T-helper 1 cell treated with Interleukin-12 subunit alpha and Interleukin-12 subunit beta and Interleukin-4 antibody, amounts not matched to agents 30 ng/mL and 1 ng/mL, for 36 hours (primary cell): ENCODE data around the gene FOXK1. TPM values are rescaled to one million over a fixed set of nuclear protein-coding genes. Genes with fewer than 3 reads are reported as not detected.

ENCODE experiments used
- intact Hi-C: fragments of 100-400 bp; cut with micrococcal nuclease; formaldehyde crosslinking; loops from one replicate; pipeline ENCODE4 v1.15.1; 2024
- total RNA-seq: library from RNA; stranded (reverse); gene quantifications from 2 replicates; pipeline ENCODE4 v1.2.3, GENCODE V29; 2022

Gene FOXK1
- total RNA-seq, 1 donor from 2014 or later, result 39.5 TPM

GRCh38 chr7:4742852-4743251 lies 60.8 kb downstream of the FOXK1 start:
- intact Hi-C loops, result no loop called here

- intact Hi-C loops, result loop anchor here (1.0 to 5.0 kb wide), 5 partner anchors 19 to 303 kb away; partner anchors contain the start of gene RBAK
Measured at GRCh38 chr7:4744391-4745264, 62.5 kb downstream of the FOXK1 start.

- intact Hi-C loops, result loop anchor here (1.0 to 5.0 kb wide), 4 partner anchors 20 to 302 kb away; partner anchors contain the start of gene RBAK
Measured at GRCh38 chr7:4745265-4745919, 63.3 kb downstream of the FOXK1 start.

- intact Hi-C loops, result loop anchor here (1.0 to 5.0 kb wide), 6 partner anchors 8 to 301 kb away; partner anchors contain the start of gene RBAK
Measured at GRCh38 chr7:4745971-4746919, 64.2 kb downstream of the FOXK1 start.

- intact Hi-C loops, result loop anchor here (5.0 kb wide), 1 partner anchor 300 kb away; the partner anchor contains the start of gene RBAK
Measured at GRCh38 chr7:4747013-4747412, 64.9 kb downstream of the FOXK1 start.

- intact Hi-C loops, result loop anchor here (5.0 kb wide), 1 partner anchor 300 kb away; the partner anchor contains the start of gene RBAK
Measured at GRCh38 chr7:4747746-4748145, 65.7 kb downstream of the FOXK1 start.

- intact Hi-C loops, result loop anchor here (5.0 kb wide), 1 partner anchor 299 kb away; the partner anchor contains the start of gene RBAK
Measured at GRCh38 chr7:4748231-4748681, 66.2 kb downstream of the FOXK1 start.

- intact Hi-C loops, result loop anchor here (5.0 kb wide), 1 partner anchor 298 kb away; the partner anchor contains the start of gene RBAK
Measured at GRCh38 chr7:4749363-4749762, 67.3 kb downstream of the FOXK1 start.

GRCh38 chr7:4749798-4750197 lies 67.7 kb downstream of the FOXK1 start:
- intact Hi-C loops, result loop anchor here (5.0 kb wide), 1 partner anchor 298 kb away; the partner anchor contains the start of gene RBAK

- intact Hi-C loops, result no loop called here
Measured at GRCh38 chr7:4751398-4751947, 69.4 kb downstream of the FOXK1 start.

- intact Hi-C loops, result loop anchor here (1.0 to 2.0 kb wide), 6 partner anchors 8 to 143 kb away; no protein-coding TSS in a partner anchor
Measured at GRCh38 chr7:4753598-4754432, 71.7 kb downstream of the FOXK1 start.

- intact Hi-C loops, result loop anchor here (1.0 to 2.0 kb wide), 5 partner anchors 8 to 143 kb away; no protein-coding TSS in a partner anchor
Measured at GRCh38 chr7:4754433-4755010, 72.4 kb downstream of the FOXK1 start.

- intact Hi-C loops, result loop anchor here (2.0 kb wide), 1 partner anchor 30 kb away; no protein-coding TSS in a partner anchor
Measured at GRCh38 chr7:4755045-4755444, 73.0 kb downstream of the FOXK1 start.

- intact Hi-C loops, result no loop called here
Measured at GRCh38 chr7:4758111-4758510, 76.0 kb downstream of the FOXK1 start.

- intact Hi-C loops, result no loop called here
Measured at GRCh38 chr7:4758791-4759190, 76.7 kb downstream of the FOXK1 start.

- intact Hi-C loops, result no loop called here
Measured at GRCh38 chr7:4759211-4759610, 77.1 kb downstream of the FOXK1 start.

GRCh38 chr7:4760952-4761351 lies 78.9 kb downstream of the FOXK1 start:
- intact Hi-C loops, result no loop called here

GRCh38 chr7:4762121-4763055 lies 80.3 kb downstream of the FOXK1 start:
- intact Hi-C loops, result no loop called here
